Type B pancreatic cell (in vitro differentiated cells): ENCODE results near the gene E2F1. TPM values are rescaled to one million over a fixed set of nuclear protein-coding genes. Genes with fewer than 3 reads are reported as not detected.

ENCODE experiments used
- DNase-seq: peaks from one replicate; pipeline ENCODE4 v3.0.0; 2021; ENCODE audit warnings: mixed read lengths; ENCODE audit not compliant: unreplicated experiment; ENCODE audit errors: extremely low spot score
- H3K27ac Mint-ChIP-seq: 2 replicates; pipeline ENCODE4 v1.8.0; 2021; ENCODE audit warnings: mild to moderate bottlenecking, mixed read lengths
- H3K27me3 Mint-ChIP-seq: 2 replicates; pipeline ENCODE4 v1.8.0; 2021; ENCODE audit warnings: mixed read lengths
- H3K36me3 Mint-ChIP-seq: 2 replicates; pipeline ENCODE4 v1.8.0; 2021; ENCODE audit warnings: mixed read lengths
- H3K4me1 Mint-ChIP-seq: one replicate; pipeline ENCODE4 v1.8.0; 2021; ENCODE audit warnings: mixed read lengths; ENCODE audit not compliant: unreplicated experiment
- H3K4me3 Mint-ChIP-seq: 2 replicates; pipeline ENCODE4 v1.8.0; 2021; ENCODE audit warnings: mild to moderate bottlenecking, mixed read lengths
- H3K9me3 Mint-ChIP-seq: 2 replicates; pipeline ENCODE4 v1.8.0; 2021; ENCODE audit warnings: mixed read lengths
- total RNA-seq: library from RNA; stranded (reverse); gene quantifications from 2 replicates; pipeline ENCODE4 v1.2.1, GENCODE V29; 2021; ENCODE audit warnings: low replicate concordance
- TF ChIP-seq, protein P1 (sequence below): fragments of 200-600 bp; sonication (generic); conservative IDR thresholded peaks from 2 replicates; pipeline ENCODE4 v1.5.0; 2021; ENCODE audit warnings: antibody characterized with exemption, mild to moderate bottlenecking

Gene E2F1
- total RNA-seq, 1 donor from 2014 or later, result 32.8 TPM

DNA sequence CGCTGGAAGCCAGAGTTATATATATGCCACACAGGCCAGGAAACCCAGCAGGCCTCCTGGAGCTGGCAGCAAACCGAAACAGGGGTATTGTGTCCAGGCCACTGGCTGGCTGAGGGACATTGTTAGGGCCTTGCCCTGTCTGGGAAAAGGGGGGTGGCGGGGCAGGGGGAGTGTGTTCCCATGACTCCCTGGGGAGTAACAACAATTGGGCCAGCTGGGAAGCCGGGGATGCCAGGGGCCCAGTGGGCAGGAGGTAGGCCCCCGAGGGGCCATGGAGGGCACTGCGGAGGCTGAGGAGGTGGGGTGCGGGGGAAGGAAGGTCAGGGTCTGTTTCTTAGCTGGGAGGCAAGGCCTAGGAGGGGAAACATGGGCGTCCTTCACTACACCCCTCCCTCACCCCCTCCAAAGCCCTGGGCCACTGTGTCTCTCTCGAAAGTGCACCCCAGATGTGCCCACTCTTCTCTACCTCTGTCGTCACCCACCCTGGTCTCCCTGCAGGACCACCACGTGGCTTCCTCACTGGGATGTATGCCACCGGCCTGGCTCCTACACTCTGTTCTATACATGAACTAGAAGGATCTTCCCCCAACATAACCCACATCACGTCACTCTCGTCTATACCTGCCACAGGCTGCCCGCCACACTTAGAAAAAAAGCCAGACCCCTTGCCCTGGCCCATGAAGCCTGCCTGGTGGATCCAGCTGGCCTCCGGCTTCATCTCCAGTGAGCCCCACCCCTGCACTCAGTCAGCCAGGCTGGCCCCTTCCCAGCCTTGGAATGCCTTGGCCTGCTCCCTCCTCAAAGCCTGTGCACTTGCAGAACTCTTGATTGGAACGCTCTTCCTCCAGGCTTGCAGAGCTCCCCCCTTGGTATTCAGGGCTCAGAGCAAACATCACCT lies 7.8 kb upstream of the E2F1 start:
- no peaks in the 10 kb centered on the region for H3K27me3 Mint-ChIP-seq
- DNase-seq, result no peak
- H3K4me1 Mint-ChIP-seq, result peaks cover 18% of the 10 kb centered on the region
- H3K36me3 Mint-ChIP-seq, result no peaks in the 10 kb centered on the region
- H3K27ac Mint-ChIP-seq, result peak overlapping the region; percentile 68
- H3K4me3 Mint-ChIP-seq, result no peak overlapping the region
- TF ChIP-seq, protein P1, sequence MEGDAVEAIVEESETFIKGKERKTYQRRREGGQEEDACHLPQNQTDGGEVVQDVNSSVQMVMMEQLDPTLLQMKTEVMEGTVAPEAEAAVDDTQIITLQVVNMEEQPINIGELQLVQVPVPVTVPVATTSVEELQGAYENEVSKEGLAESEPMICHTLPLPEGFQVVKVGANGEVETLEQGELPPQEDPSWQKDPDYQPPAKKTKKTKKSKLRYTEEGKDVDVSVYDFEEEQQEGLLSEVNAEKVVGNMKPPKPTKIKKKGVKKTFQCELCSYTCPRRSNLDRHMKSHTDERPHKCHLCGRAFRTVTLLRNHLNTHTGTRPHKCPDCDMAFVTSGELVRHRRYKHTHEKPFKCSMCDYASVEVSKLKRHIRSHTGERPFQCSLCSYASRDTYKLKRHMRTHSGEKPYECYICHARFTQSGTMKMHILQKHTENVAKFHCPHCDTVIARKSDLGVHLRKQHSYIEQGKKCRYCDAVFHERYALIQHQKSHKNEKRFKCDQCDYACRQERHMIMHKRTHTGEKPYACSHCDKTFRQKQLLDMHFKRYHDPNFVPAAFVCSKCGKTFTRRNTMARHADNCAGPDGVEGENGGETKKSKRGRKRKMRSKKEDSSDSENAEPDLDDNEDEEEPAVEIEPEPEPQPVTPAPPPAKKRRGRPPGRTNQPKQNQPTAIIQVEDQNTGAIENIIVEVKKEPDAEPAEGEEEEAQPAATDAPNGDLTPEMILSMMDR, result no peak
- H3K9me3 Mint-ChIP-seq, result no peaks in the 10 kb centered on the region

DNA sequence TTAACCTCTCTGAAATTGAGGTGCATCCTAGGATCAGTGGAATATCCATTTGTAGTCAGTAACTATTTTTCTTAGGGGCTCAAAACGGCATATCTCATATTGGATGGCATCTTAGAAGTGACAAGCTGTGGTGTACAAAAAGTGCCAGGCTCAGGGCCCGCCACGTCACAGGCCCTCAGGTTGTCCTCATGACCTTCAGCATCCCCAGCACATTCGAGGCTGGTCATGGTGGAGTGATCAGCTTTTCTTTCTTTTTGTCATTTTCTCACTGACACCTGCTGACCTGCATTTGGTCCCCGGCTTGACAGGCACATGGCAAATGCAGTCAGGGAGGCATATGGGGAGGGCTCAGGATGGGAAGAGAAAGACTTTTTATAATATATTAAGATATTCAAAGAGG lies 7.1 kb upstream of the E2F1 start:
- peaks cover 18% of the 10 kb centered on the region for H3K4me1 Mint-ChIP-seq
- no peak for DNase-seq
- H3K36me3 Mint-ChIP-seq, result no peaks in the 10 kb centered on the region
- no peak overlapping the region for H3K27ac Mint-ChIP-seq
- H3K9me3 Mint-ChIP-seq, result no peaks in the 10 kb centered on the region
- TF ChIP-seq, protein P1, result no peak
- no peaks in the 10 kb centered on the region for H3K27me3 Mint-ChIP-seq
- no peak overlapping the region for H3K4me3 Mint-ChIP-seq

DNA sequence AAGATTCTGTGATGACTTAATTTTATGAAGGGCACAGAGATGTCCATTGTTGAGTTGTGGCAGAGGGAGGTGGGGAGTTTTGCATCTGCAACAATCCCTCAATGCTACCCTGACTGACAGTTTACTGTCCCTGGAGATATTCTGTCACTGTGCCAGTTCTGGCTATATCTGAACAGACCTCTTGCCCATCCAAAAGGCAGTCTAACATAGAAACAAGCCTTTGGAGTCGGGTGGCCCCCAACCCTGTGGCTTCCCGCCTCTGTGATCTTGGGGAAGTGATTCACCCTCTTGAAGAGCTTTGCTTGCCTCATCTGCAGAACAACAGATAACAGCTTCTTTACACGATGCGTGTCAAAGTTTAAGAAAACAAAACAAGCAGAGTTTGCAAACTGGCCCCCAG lies 3.8 kb upstream of the E2F1 start:
- DNase-seq, result no peak
- TF ChIP-seq, protein P1, result no peak
- peaks cover 22% of the 10 kb centered on the region for H3K4me1 Mint-ChIP-seq
- H3K36me3 Mint-ChIP-seq, result no peaks in the 10 kb centered on the region
- H3K9me3 Mint-ChIP-seq, result no peaks in the 10 kb centered on the region
- no peaks in the 10 kb centered on the region for H3K27me3 Mint-ChIP-seq
- H3K27ac Mint-ChIP-seq, result no peak overlapping the region
- no peak overlapping the region for H3K4me3 Mint-ChIP-seq

DNA sequence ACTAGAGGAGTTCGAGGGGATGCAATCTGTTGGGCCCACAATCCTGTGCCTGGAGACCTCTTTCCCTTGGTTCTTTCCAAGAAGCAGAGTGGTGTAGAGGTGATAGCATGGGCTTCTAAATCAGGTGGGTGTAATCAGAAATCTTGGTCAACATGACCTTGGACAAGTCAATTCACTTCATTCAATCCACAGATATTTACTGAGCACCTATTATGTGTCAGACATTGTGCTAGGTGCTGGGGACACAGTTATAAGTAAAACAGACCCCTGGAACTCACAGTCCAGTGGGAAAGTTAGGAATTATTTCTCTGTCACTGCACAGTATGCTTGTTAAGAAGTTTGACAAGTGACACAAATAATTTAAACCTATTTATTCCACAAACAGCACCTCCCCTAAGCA lies 3.3 kb upstream of the E2F1 start:
- H3K9me3 Mint-ChIP-seq, result no peaks in the 10 kb centered on the region

DNA sequence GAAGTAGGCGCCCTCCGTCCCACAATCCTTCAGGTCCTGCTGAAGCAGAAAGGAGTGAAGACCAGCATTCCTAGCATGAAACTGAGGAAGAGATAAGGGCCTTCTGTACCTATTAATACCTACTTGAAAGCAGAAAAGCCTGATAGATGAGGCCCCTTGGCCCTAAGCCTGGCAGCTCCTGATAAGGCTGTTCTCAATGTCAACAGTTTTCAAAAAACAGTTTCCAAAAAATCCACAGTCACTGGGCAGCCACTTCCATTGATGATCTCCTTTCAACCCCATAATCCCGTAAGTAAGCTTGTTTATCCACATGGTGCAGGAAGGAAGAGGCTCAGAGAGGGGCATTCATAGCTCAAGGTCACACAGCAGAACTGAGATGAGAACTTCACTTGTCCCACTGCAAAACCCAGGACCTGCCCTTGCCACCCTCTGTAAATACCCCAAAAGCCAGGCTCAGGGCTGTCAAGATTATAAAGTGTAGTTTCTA lies 2.8 kb upstream of the E2F1 start:
- Mint-ChIP-seq H3K4me3 (no peak overlapping the region), H3K27ac (no peak overlapping the region), H3K36me3 (no peaks in the 10 kb centered on the region), H3K4me1 (peaks cover 19% of the 10 kb centered on the region), H3K27me3 (no peaks in the 10 kb centered on the region), H3K9me3 (no peaks in the 10 kb centered on the region)
- TF ChIP-seq, protein P1, result no peak
- DNase-seq, result no peak

More for the DNA sequence above, 3.3 kb upstream of the E2F1 start:
- peaks cover 24% of the 10 kb centered on the region for H3K4me1 Mint-ChIP-seq
- TF ChIP-seq, protein P1, result no peak
- no peak for DNase-seq
- no peaks in the 10 kb centered on the region for H3K27me3 Mint-ChIP-seq
- H3K27ac Mint-ChIP-seq, result no peak overlapping the region
- no peak overlapping the region for H3K4me3 Mint-ChIP-seq
- H3K36me3 Mint-ChIP-seq, result no peaks in the 10 kb centered on the region
